ENCODE measurements around the gene CDK6. TPM values are rescaled to one million over a fixed set of nuclear protein-coding genes. Genes with fewer than 3 reads are reported as not detected.

Gene CDK6
- total RNA-seq, 4 donors from 2014 or later = 1.2 to 6.9 (median 2.6) TPM

GRCh38 chr7:92794831-92795230, 41.5 kb downstream of the CDK6 start:
- H3K4me3 ChIP-seq = no peak overlapping the region
- intact Hi-C loops (cut with DNase I; ENCODE audit: low total_unique reads) = no loop called here
- ATAC-seq = no peak
- no peaks in the 10 kb centered on the region for H3K27me3 ChIP-seq
- no peak for DNase-seq
- TF ChIP-seq CTCF (IDR thresholded peaks at IDR 0.05 in 4 of 5, conservative IDR thresholded peaks at IDR 0.05 in 1 of 5) (no peak), POLR2A (IDR thresholded peaks at IDR 0.05) (no peak)
- H3K4me1 ChIP-seq = peaks cover 0 to 11% of the 10 kb centered on the region in 2 donors
- H3K27ac ChIP-seq = no peak overlapping the region
- H3K36me3 ChIP-seq = no peaks in the 10 kb centered on the region
- no peaks in the 10 kb centered on the region for H3K9me3 ChIP-seq
- in situ Hi-C loops (cut with MboI; ENCODE audit: low sequenced_read_pairs in 4 of 4) = no loop called here

GRCh38 chr7:92794391-92794790, 42.0 kb downstream of the CDK6 start:
- ATAC-seq (no peak), DNase-seq (no peak)
- no peak overlapping the region for H3K27ac ChIP-seq
- H3K36me3 ChIP-seq = no peaks in the 10 kb centered on the region
- H3K4me1 ChIP-seq = peaks cover 0 to 11% of the 10 kb centered on the region in 2 donors
- no peak overlapping the region for H3K4me3 ChIP-seq
- in situ Hi-C loops (cut with MboI; ENCODE audit: low sequenced_read_pairs in 4 of 4) = no loop called here
- TF ChIP-seq POLR2A (IDR thresholded peaks at IDR 0.05) (no peak), CTCF (IDR thresholded peaks at IDR 0.05 in 4 of 5, conservative IDR thresholded peaks at IDR 0.05 in 1 of 5) (no peak)
- H3K27me3 ChIP-seq = no peaks in the 10 kb centered on the region
- intact Hi-C loops (cut with DNase I; ENCODE audit: low total_unique reads) = no loop called here
- H3K9me3 ChIP-seq = no peaks in the 10 kb centered on the region

GRCh38 chr7:92793656-92794205, 42.6 kb downstream of the CDK6 start:
- ATAC-seq (no peak), DNase-seq (no peak)
- intact Hi-C loops (cut with DNase I; ENCODE audit: low total_unique reads) = no loop called here
- Histone ChIP-seq H3K4me3 (no peak overlapping the region), H3K27ac (no peak overlapping the region), H3K9me3 (no peaks in the 10 kb centered on the region), H3K36me3 (no peaks in the 10 kb centered on the region), H3K4me1 (peaks cover 0 to 11% of the 10 kb centered on the region in 2 donors), H3K27me3 (no peaks in the 10 kb centered on the region)
- in situ Hi-C loops (cut with MboI; ENCODE audit: low sequenced_read_pairs in 4 of 4) = no loop called here
- TF ChIP-seq POLR2A (IDR thresholded peaks at IDR 0.05) = no peak
- TF ChIP-seq CTCF (IDR thresholded peaks at IDR 0.05 in 4 of 5, conservative IDR thresholded peaks at IDR 0.05 in 1 of 5) = no peak

GRCh38 chr7:92790992-92791391, 45.4 kb downstream of the CDK6 start:
- H3K9me3 ChIP-seq = no peaks in the 10 kb centered on the region
- intact Hi-C loops (cut with DNase I; ENCODE audit: low total_unique reads) (no loop called here), in situ Hi-C loops (cut with MboI; ENCODE audit: low sequenced_read_pairs in 4 of 4) (no loop called here)
- no peak overlapping the region for H3K27ac ChIP-seq
- H3K4me1 ChIP-seq = peaks cover 0 to 11% of the 10 kb centered on the region in 2 donors
- no peak for TF ChIP-seq CTCF (IDR thresholded peaks at IDR 0.05 in 4 of 5, conservative IDR thresholded peaks at IDR 0.05 in 1 of 5)
- DNase-seq (no peak), ATAC-seq (no peak)
- H3K27me3 ChIP-seq = no peaks in the 10 kb centered on the region
- no peaks in the 10 kb centered on the region for H3K36me3 ChIP-seq
- no peak overlapping the region for H3K4me3 ChIP-seq

- no peak for TF ChIP-seq CTCF (IDR thresholded peaks at IDR 0.05 in 4 of 5, conservative IDR thresholded peaks at IDR 0.05 in 1 of 5)
- Histone ChIP-seq H3K4me3 (no peak overlapping the region), H3K27me3 (no peaks in the 10 kb centered on the region), H3K36me3 (no peaks in the 10 kb centered on the region), H3K27ac (no peak overlapping the region), H3K4me1 (no peaks in the 10 kb centered on the region), H3K9me3 (no peaks in the 10 kb centered on the region)
- DNase-seq = no peak
- ATAC-seq = no peak
- intact Hi-C loops (cut with DNase I; ENCODE audit: low total_unique reads) (no loop called here), in situ Hi-C loops (cut with MboI; ENCODE audit: low sequenced_read_pairs in 4 of 4) (no loop called here)
These were observed 47.7 kb downstream of the CDK6 start for GRCh38 chr7:92788559-92789183.
